ENCODE data around the gene MOB3A. TPM values are rescaled to one million over a fixed set of nuclear protein-coding genes. Genes with fewer than 3 reads are reported as not detected.

MOB3A gene
- total and polyA plus RNA-seq, 9 of the 15 experiments (the other 6 are each of a cell fraction or from before 2014, with no cell fraction given) = 1.1 to 24.1 (median 6.0) TPM

GRCh38 chr19:2055931-2056836, 39.9 kb downstream of the MOB3A start (continued):
- TF ChIP-seq ZBTB9 (CRISPR knock-in tag; IDR thresholded peaks at IDR 0.05) = peak; percentile 12; the same call in 1 of the 2 replicates
- TF ChIP-seq, protein P1, sequence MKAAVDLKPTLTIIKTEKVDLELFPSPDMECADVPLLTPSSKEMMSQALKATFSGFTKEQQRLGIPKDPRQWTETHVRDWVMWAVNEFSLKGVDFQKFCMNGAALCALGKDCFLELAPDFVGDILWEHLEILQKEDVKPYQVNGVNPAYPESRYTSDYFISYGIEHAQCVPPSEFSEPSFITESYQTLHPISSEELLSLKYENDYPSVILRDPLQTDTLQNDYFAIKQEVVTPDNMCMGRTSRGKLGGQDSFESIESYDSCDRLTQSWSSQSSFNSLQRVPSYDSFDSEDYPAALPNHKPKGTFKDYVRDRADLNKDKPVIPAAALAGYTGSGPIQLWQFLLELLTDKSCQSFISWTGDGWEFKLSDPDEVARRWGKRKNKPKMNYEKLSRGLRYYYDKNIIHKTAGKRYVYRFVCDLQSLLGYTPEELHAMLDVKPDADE (conservative IDR thresholded peaks at IDR 0.05; ENCODE audit: control insufficient read depth, low read depth, low read length) = peak; percentile 77; the same call in 1 of the 2 replicates
- 0 out of 2 replicates have a peak, but pooled peaks have one; percentile 16 for TF ChIP-seq CBFA2T3 (IDR thresholded peaks at IDR 0.05)
- peak; percentile 74; the same call in 1 of the 2 replicates for TF ChIP-seq ZBTB7A (IDR thresholded peaks at IDR 0.05; ENCODE audit: borderline replicate concordance, control insufficient read depth, low read depth, low read length)
- 0 out of 2 replicates have a peak, but pooled peaks have one; percentile 3 for TF ChIP-seq FOSL1 (tag; conservative IDR thresholded peaks at IDR 0.05)
- TF ChIP-seq ZNF175 (CRISPR knock-in tag; IDR thresholded peaks at IDR 0.05; ENCODE audit: low read depth) = peak; percentile 86
- TF ChIP-seq ESRRB (CRISPR knock-in tag; IDR thresholded peaks at IDR 0.05; ENCODE audit: borderline replicate concordance) = no peak
- TF ChIP-seq ATF1 (CRISPR knock-in tag; IDR thresholded peaks at IDR 0.05) = no peak
- TF ChIP-seq ATF1 (tag; IDR thresholded peaks at IDR 0.05) = 0 out of 2 replicates have a peak, but pooled peaks have one; percentile 20
- no peak for TF ChIP-seq TCF15 (CRISPR knock-in tag; IDR thresholded peaks at IDR 0.05)
- peak; percentile 87 for TF ChIP-seq POLR2G (IDR thresholded peaks at IDR 0.05; ENCODE audit: low read depth, low read length)
- no peak for TF ChIP-seq ZBED1 (IDR thresholded peaks at IDR 0.05)
- no peak for TF ChIP-seq SIN3B (IDR thresholded peaks at IDR 0.05; ENCODE audit: low read depth)
- TF ChIP-seq ETS2 (tag; IDR thresholded peaks at IDR 0.05; ENCODE audit: borderline replicate concordance, poor library complexity, severe bottlenecking) = no peak
- no peak for TF ChIP-seq CEBPG (CRISPR knock-in tag; IDR thresholded peaks at IDR 0.05)
- no peak for TF ChIP-seq CEBPG (tag; conservative IDR thresholded peaks at IDR 0.05 in 1 of 2, IDR thresholded peaks at IDR 0.05 in 1 of 2)
- TF ChIP-seq POLR2B (IDR thresholded peaks at IDR 0.05; ENCODE audit: low read depth, partially characterized antibody) = peak; percentile 73
- peak; percentile 89 for TF ChIP-seq ZNF584 (CRISPR knock-in tag; IDR thresholded peaks at IDR 0.05; ENCODE audit: low read depth)
- TF ChIP-seq SPI1 (IDR thresholded peaks at IDR 0.05; ENCODE audit: borderline replicate concordance, low read depth, low read length) = peak; percentile 72; the same call in 1 of the 2 replicates
- TF ChIP-seq, protein P2, sequence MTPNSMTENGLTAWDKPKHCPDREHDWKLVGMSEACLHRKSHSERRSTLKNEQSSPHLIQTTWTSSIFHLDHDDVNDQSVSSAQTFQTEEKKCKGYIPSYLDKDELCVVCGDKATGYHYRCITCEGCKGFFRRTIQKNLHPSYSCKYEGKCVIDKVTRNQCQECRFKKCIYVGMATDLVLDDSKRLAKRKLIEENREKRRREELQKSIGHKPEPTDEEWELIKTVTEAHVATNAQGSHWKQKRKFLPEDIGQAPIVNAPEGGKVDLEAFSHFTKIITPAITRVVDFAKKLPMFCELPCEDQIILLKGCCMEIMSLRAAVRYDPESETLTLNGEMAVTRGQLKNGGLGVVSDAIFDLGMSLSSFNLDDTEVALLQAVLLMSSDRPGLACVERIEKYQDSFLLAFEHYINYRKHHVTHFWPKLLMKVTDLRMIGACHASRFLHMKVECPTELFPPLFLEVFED (CRISPR knock-in tag; conservative IDR thresholded peaks at IDR 0.05) = peak; percentile 63; the same call in 1 of the 2 replicates
- 0 out of 2 replicates have a peak, but pooled peaks have one; percentile 60 for TF ChIP-seq CXXC5 (CRISPR knock-in tag; IDR thresholded peaks at IDR 0.05)
- TF ChIP-seq RB1 (IDR thresholded peaks at IDR 0.05; ENCODE audit: low read depth) = peak; percentile 12; the same call in 1 of the 2 replicates
- TF ChIP-seq TEAD1 (CRISPR knock-in tag; IDR thresholded peaks at IDR 0.05) = 0 out of 4 replicates have a peak, but pooled peaks of 1 of the 2 experiments have one; percentile 26

Data from K562 (cell line).